Ureter (tissue), 1 donor: Measurements from ENCODE around the gene C20orf96. TPM values are rescaled to one million over a fixed set of nuclear protein-coding genes. Genes with fewer than 3 reads are reported as not detected.
"Not testable (repeated sequence)": the region's sequence is repeated elsewhere in the genome, so short reads cannot be mapped to it uniquely, and the experiment has no call there.

Source experiments
- DNase-seq: peaks from one replicate; pipeline ENCODE4 v3.0.0-alpha.2; 2020; ENCODE audit warnings: low spot score
- total RNA-seq: library from RNA; stranded (reverse); gene quantifications from one replicate; pipeline ENCODE4 v1.2.4, GENCODE V29; 2023
- donor health status: DM: yes; HTN: yes; CAD: no.

Gene C20orf96
- total RNA-seq, 1 donor from 2014 or later: 10.4 TPM

GRCh38 chr20:237929-238328 lies 52.6 kb downstream of the C20orf96 start:
- DNase-seq: no peak

GRCh38 chr20:237489-237888 lies 53.1 kb downstream of the C20orf96 start:
- DNase-seq: no peak

GRCh38 chr20:235891-236290 lies 54.7 kb downstream of the C20orf96 start:
- no peak for DNase-seq

GRCh38 chr20:227439-228105 lies 63.0 kb downstream of the C20orf96 start:
- no peak for DNase-seq

- DNase-seq: no peak
Measured at GRCh38 chr20:226958-227357, 63.6 kb downstream of the C20orf96 start, which contains the start of gene DEFB129. Gene DEFB129, plus strand, starts transcription at chr20:227258. Its CDS starts 31 bp downstream, at chr20:227289.

- not testable (repeated sequence) for DNase-seq
Measured at GRCh38 chr20:225879-226278, 64.7 kb downstream of the C20orf96 start.

GRCh38 chr20:221258-221830 lies 69.2 kb downstream of the C20orf96 start:
- no peak for DNase-seq

Other genes with a start within 250 kb of the C20orf96 start
- gene DEFB125, start 203.1 kb downstream of the C20orf96 start, total RNA-seq: not detected
- not detected for gene DEFB126, start 148.2 kb downstream of the C20orf96 start, total RNA-seq
- gene DEFB127, start 133.3 kb downstream of the C20orf96 start, total RNA-seq: not detected
- not detected for gene DEFB128, start 101.0 kb downstream of the C20orf96 start, total RNA-seq
- gene DEFB129, start 63.5 kb downstream of the C20orf96 start, total RNA-seq: not detected
- not detected for gene DEFB132, start 33.0 kb downstream of the C20orf96 start, total RNA-seq
- gene ZCCHC3, start 6.8 kb upstream of the C20orf96 start, total RNA-seq: 16.0 TPM
- 7.4 TPM for gene SOX12, start 34.8 kb upstream of the C20orf96 start, total RNA-seq
- gene NRSN2, start 56.4 kb upstream of the C20orf96 start, total RNA-seq: 31.4 TPM
- gene TRIB3, start 90.0 kb upstream of the C20orf96 start, total RNA-seq: 28.1 TPM
- gene RBCK1, start 117.5 kb upstream of the C20orf96 start, total RNA-seq: 133 TPM
- 48.6 TPM for gene TBC1D20, start 171.8 kb upstream of the C20orf96 start, total RNA-seq